ENCODE results near the gene C7orf25.

C7orf25 gene

DNA sequence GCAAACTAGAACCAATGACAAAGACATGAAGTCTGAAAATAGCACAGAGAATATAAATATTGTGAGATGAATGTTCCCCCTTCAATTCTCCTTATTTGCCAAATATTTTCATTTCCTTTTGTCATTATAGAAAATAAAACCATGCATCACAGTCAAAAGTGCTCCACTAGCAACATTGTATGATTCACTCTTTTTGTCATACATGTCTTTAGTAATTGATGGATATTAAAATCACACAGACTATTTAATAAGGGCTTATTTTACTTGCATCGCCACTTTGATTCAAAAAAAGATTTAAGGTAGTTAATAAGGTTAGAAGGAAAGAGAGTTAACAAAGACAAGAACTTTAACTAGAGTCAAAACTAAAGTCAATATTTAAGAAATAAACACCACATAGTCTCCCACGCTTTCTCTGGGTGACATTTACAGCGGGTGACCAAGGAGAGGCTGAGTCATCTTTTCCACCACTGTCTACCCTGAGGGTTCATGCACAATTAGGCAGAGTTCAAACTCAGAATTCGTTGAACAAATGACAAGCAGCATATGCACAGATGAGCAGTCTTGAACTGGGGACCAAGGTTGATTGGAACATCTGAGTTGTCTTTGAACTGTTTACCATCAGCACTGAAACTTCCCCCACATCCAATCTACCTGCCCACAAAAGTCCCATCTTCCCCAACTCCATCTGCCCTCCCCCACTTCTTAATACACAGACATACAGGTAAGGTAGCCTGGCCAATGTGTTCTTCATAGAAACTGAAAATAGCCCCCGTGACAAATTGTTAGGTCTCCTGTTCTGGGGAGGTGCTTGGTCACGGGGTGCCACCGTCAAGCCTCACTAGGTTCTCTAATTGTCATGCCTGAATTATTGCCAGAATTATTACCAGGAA is 42.5 kb downstream of the C7orf25 start:
- Histone ChIP-seq H3K4me3 (ENCODE audit: low read length) (no peak overlapping the region), H3K27me3 (ENCODE audit: control insufficient read depth, insufficient read depth, low read length) (peaks cover 12% of the 10 kb centered on the region), H3K36me3 (ENCODE audit: insufficient read depth, low read length) (no peaks in the 10 kb centered on the region)

GRCh38 chr7:42868480-42868879 is 43.4 kb downstream of the C7orf25 start:
- H3K4me2 ChIP-seq (ENCODE audit: low read length) = no peak overlapping the region

More for the DNA sequence above, 42.5 kb downstream of the C7orf25 start:
- no peak overlapping the region for H3K9ac ChIP-seq (ENCODE audit: low read depth, low read length)
- no peaks in the 10 kb centered on the region for H3K9me3 ChIP-seq (replicated peaks; ENCODE audit: low read length)
- H3K4me1 ChIP-seq (ENCODE audit: control insufficient read depth, insufficient read depth, low read length) = no peaks in the 10 kb centered on the region
- no peak overlapping the region for H3K4me2 ChIP-seq (ENCODE audit: low read length)

More at GRCh38 chr7:42868480-42868879, 43.4 kb downstream of the C7orf25 start:
- H3K9me3 ChIP-seq (replicated peaks; ENCODE audit: low read length) = no peaks in the 10 kb centered on the region
- H3K36me3 ChIP-seq (ENCODE audit: insufficient read depth, low read length) = no peaks in the 10 kb centered on the region
- H3K9ac ChIP-seq (ENCODE audit: low read depth, low read length) = no peak overlapping the region
- H3K4me1 ChIP-seq (ENCODE audit: control insufficient read depth, insufficient read depth, low read length) = no peaks in the 10 kb centered on the region
- H3K4me3 ChIP-seq (ENCODE audit: low read length) = no peak overlapping the region
- peaks cover 12% of the 10 kb centered on the region for H3K27me3 ChIP-seq (ENCODE audit: control insufficient read depth, insufficient read depth, low read length)

All from skeletal muscle satellite cell (primary cell).